Measurements from ENCODE around the gene PBLD.

Gene PBLD

GRCh38 chr10:68238371-68238770, 94.4 kb downstream of the PBLD start:
- H3K9me3 ChIP-seq (ENCODE audit: control insufficient read depth in 1 of 2, low read length in 2 of 2) = no peaks in the 10 kb centered on the region

DNA sequence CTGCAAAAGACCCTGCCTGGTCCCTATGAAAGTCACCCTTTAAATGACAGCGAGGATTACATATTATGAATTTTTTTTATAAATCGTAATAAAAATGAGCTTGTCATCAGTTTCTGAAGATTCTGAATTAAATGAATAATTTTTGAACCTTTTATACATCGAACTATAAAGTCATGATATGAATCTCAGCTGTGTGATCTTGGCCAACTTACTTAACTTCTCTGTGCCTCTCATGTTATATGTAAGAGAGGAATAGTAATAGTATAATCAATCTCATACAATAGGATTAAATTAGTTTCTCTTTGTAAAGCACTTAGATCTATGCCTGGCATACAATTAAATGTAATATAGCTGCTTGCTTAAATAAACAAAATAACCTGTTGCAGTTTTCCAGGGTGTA, 95.6 kb downstream of the PBLD start:
- H3K27me3 ChIP-seq (ENCODE audit: control insufficient read depth in 1 of 2, insufficient read depth in 2 of 2, low read length in 2 of 2) = peaks cover 0 to 2% of the 10 kb centered on the region in 2 donors
- no peak overlapping the region for H3K4me3 ChIP-seq (ENCODE audit: low read depth in 1 of 2, low read length in 2 of 2)
- H3K4me1 ChIP-seq (ENCODE audit: control insufficient read depth in 1 of 2, insufficient read depth in 2 of 2, low read length in 2 of 2) = no peaks in the 10 kb centered on the region
- no peak overlapping the region for H3K27ac ChIP-seq (ENCODE audit: low read depth, low read length)
- H3K9ac ChIP-seq (ENCODE audit: low read depth in 1 of 2, low read length in 2 of 2) = no peak overlapping the region
- no peaks in the 10 kb centered on the region for H3K9me3 ChIP-seq (ENCODE audit: control insufficient read depth in 1 of 2, low read length in 2 of 2)
- H3K36me3 ChIP-seq (ENCODE audit: control insufficient read depth in 1 of 2, insufficient read depth in 2 of 2, low read length in 2 of 2) = no peaks in the 10 kb centered on the region

More at GRCh38 chr10:68238371-68238770, 94.4 kb downstream of the PBLD start:
- Histone ChIP-seq H3K27ac (ENCODE audit: low read depth, low read length) (no peak overlapping the region), H3K9ac (ENCODE audit: low read depth in 1 of 2, low read length in 2 of 2) (no peak overlapping the region), H3K36me3 (ENCODE audit: control insufficient read depth in 1 of 2, insufficient read depth in 2 of 2, low read length in 2 of 2) (no peaks in the 10 kb centered on the region), H3K4me3 (ENCODE audit: low read depth in 1 of 2, low read length in 2 of 2) (no peak overlapping the region), H3K27me3 (ENCODE audit: control insufficient read depth in 1 of 2, insufficient read depth in 2 of 2, low read length in 2 of 2) (no peaks in the 10 kb centered on the region), H3K4me1 (ENCODE audit: control insufficient read depth in 1 of 2, insufficient read depth in 2 of 2, low read length in 2 of 2) (no peaks in the 10 kb centered on the region)

DNA sequence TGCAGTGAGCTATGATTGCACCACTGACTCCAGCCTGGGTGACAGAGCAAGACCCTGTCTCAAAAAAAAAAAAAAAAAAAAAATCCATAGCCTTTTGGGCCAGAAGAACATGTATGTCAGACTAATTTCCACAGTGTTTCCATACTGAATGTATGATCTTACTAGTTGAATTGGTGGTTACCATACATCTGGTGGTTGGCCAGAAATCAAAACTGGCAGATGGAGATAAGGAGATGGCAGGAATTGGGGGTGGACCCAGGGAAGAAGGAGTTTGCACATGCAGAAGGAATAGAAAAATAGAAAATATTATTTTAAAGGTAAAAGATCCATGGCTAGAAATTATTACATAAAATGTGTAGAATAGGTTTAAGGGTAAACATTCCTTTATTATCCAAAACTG, 97.1 kb downstream of the PBLD start:
- H3K9ac ChIP-seq (ENCODE audit: low read depth in 1 of 2, low read length in 2 of 2) = no peak overlapping the region
- no peak overlapping the region for H3K4me3 ChIP-seq (ENCODE audit: low read depth in 1 of 2, low read length in 2 of 2)
- H3K36me3 ChIP-seq (ENCODE audit: control insufficient read depth in 1 of 2, insufficient read depth in 2 of 2, low read length in 2 of 2) = no peaks in the 10 kb centered on the region
- peaks cover 0 to 8% of the 10 kb centered on the region in 2 donors for H3K27me3 ChIP-seq (ENCODE audit: control insufficient read depth in 1 of 2, insufficient read depth in 2 of 2, low read length in 2 of 2)
- H3K4me1 ChIP-seq (ENCODE audit: control insufficient read depth in 1 of 2, insufficient read depth in 2 of 2, low read length in 2 of 2) = peaks cover 4 to 6% of the 10 kb centered on the region in 2 donors
- H3K9me3 ChIP-seq (ENCODE audit: control insufficient read depth in 1 of 2, low read length in 2 of 2) = no peaks in the 10 kb centered on the region
- no peak overlapping the region for H3K27ac ChIP-seq (ENCODE audit: low read depth, low read length)

GRCh38 chr10:68235111-68235510, 97.6 kb downstream of the PBLD start:
- no peaks in the 10 kb centered on the region for H3K9me3 ChIP-seq (ENCODE audit: control insufficient read depth in 1 of 2, low read length in 2 of 2)
- H3K4me3 ChIP-seq (ENCODE audit: low read depth in 1 of 2, low read length in 2 of 2) = no peak overlapping the region
- H3K27ac ChIP-seq (ENCODE audit: low read depth, low read length) = no peak overlapping the region
- H3K4me1 ChIP-seq (ENCODE audit: control insufficient read depth in 1 of 2, insufficient read depth in 2 of 2, low read length in 2 of 2) = peaks cover 5 to 6% of the 10 kb centered on the region in 2 donors
- H3K27me3 ChIP-seq (ENCODE audit: control insufficient read depth in 1 of 2, insufficient read depth in 2 of 2, low read length in 2 of 2) = peaks cover 0 to 8% of the 10 kb centered on the region in 2 donors
- no peak overlapping the region for H3K9ac ChIP-seq (ENCODE audit: low read depth in 1 of 2, low read length in 2 of 2)
- H3K36me3 ChIP-seq (ENCODE audit: control insufficient read depth in 1 of 2, insufficient read depth in 2 of 2, low read length in 2 of 2) = no peaks in the 10 kb centered on the region

DNA sequence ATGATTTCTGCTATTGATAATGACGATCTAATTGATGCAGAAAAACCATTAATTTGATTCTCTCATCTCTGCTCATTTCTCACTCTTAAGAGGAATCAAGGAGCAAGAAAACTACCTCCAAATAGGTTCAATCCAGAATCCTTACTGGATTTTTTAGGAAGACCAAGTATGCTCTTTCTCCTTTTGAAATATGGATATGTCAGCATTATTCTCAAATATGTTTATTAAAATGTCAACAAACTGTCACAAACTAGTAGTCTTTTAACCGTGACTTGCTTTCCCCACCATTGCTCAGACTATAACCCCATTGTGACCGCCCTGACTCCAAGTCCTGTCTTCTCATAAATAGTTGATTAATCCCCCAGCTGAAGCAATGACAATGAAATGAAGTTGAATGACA, 99.7 kb downstream of the PBLD start:
- Histone ChIP-seq H3K9me3 (ENCODE audit: control insufficient read depth in 1 of 2, low read length in 2 of 2) (no peaks in the 10 kb centered on the region), H3K36me3 (ENCODE audit: control insufficient read depth in 1 of 2, insufficient read depth in 2 of 2, low read length in 2 of 2) (no peaks in the 10 kb centered on the region), H3K27ac (ENCODE audit: low read depth, low read length) (no peak overlapping the region), H3K9ac (ENCODE audit: low read depth in 1 of 2, low read length in 2 of 2) (no peak overlapping the region), H3K4me1 (ENCODE audit: control insufficient read depth in 1 of 2, insufficient read depth in 2 of 2, low read length in 2 of 2) (peaks cover 5 to 6% of the 10 kb centered on the region in 2 donors), H3K27me3 (ENCODE audit: control insufficient read depth in 1 of 2, insufficient read depth in 2 of 2, low read length in 2 of 2) (peaks cover 4 to 8% of the 10 kb centered on the region in 2 donors), H3K4me3 (ENCODE audit: low read depth in 1 of 2, low read length in 2 of 2) (no peak overlapping the region)
